Neural crest cell (in vitro differentiated cells): ENCODE results near the gene MBOAT1. TPM values are rescaled to one million over a fixed set of nuclear protein-coding genes. Genes with fewer than 3 reads are reported as not detected.

Experiments
- DNase-seq: peaks from one replicate; pipeline ENCODE4 v3.0.0; 2021; ENCODE audit warnings: low read depth, mixed read lengths, low spot score
- H3K27ac Mint-ChIP-seq: one replicate; pipeline ENCODE4 v1.8.0; 2021; ENCODE audit warnings: mild to moderate bottlenecking, mixed read lengths; ENCODE audit not compliant: unreplicated experiment
- H3K27me3 Mint-ChIP-seq: 2 replicates; pipeline ENCODE4 v1.8.0; 2021; ENCODE audit warnings: low read depth, mild to moderate bottlenecking, mixed read lengths
- H3K36me3 Mint-ChIP-seq: 2 replicates; pipeline ENCODE4 v1.8.0; 2021; ENCODE audit warnings: low read depth, mild to moderate bottlenecking, mixed read lengths
- H3K4me1 Mint-ChIP-seq: 2 replicates; pipeline ENCODE4 v1.8.0; 2021; ENCODE audit warnings: mixed read lengths
- H3K4me3 Mint-ChIP-seq: one replicate; pipeline ENCODE4 v1.8.0; 2021; ENCODE audit warnings: mild to moderate bottlenecking, mixed read lengths
- H3K9me3 Mint-ChIP-seq: 2 replicates; pipeline ENCODE4 v1.8.0; 2021; ENCODE audit warnings: mixed read lengths
- CTCF ChIP-seq: fragments of 200-600 bp; sonication (generic); conservative IDR thresholded peaks from 2 replicates; pipeline ENCODE4 v1.5.0; 2021; ENCODE audit warnings: antibody characterized with exemption, mild to moderate bottlenecking
- total RNA-seq: library from RNA; stranded (reverse); gene quantifications from 2 replicates; pipeline ENCODE4 v1.2.1, GENCODE V29; 2021

The MBOAT1 gene
- total RNA-seq, 1 donor from 2014 or later: 11.4 TPM

GRCh38 chr6:20236909-20237600 lies 24.8 kb upstream of the MBOAT1 start:
- no peak overlapping the region for H3K4me3 Mint-ChIP-seq
- H3K27ac Mint-ChIP-seq: no peak overlapping the region
- no peaks in the 10 kb centered on the region for H3K4me1 Mint-ChIP-seq
- H3K27me3 Mint-ChIP-seq: no peaks in the 10 kb centered on the region
- no peaks in the 10 kb centered on the region for H3K9me3 Mint-ChIP-seq
- no peak for TF ChIP-seq CTCF
- DNase-seq: no peak
- no peaks in the 10 kb centered on the region for H3K36me3 Mint-ChIP-seq

- H3K4me3 Mint-ChIP-seq: no peak overlapping the region
These were observed 24.1 kb upstream of the MBOAT1 start for GRCh38 chr6:20236344-20236743.

GRCh38 chr6:20235041-20235440 lies 22.8 kb upstream of the MBOAT1 start:
- H3K4me3 Mint-ChIP-seq: no peak overlapping the region
- DNase-seq: no peak
- H3K27me3 Mint-ChIP-seq: no peaks in the 10 kb centered on the region
- no peaks in the 10 kb centered on the region for H3K4me1 Mint-ChIP-seq
- no peak overlapping the region for H3K27ac Mint-ChIP-seq
- TF ChIP-seq CTCF: no peak
- no peaks in the 10 kb centered on the region for H3K36me3 Mint-ChIP-seq
- no peaks in the 10 kb centered on the region for H3K9me3 Mint-ChIP-seq

More at GRCh38 chr6:20236344-20236743, 24.1 kb upstream of the MBOAT1 start:
- Mint-ChIP-seq H3K36me3 (no peaks in the 10 kb centered on the region), H3K27ac (no peak overlapping the region), H3K9me3 (no peaks in the 10 kb centered on the region), H3K4me1 (no peaks in the 10 kb centered on the region), H3K27me3 (no peaks in the 10 kb centered on the region)
- DNase-seq: no peak
- TF ChIP-seq CTCF: no peak

GRCh38 chr6:20234136-20234535 lies 21.9 kb upstream of the MBOAT1 start:
- Mint-ChIP-seq H3K36me3 (no peaks in the 10 kb centered on the region), H3K4me3 (no peak overlapping the region), H3K4me1 (no peaks in the 10 kb centered on the region), H3K27ac (no peak overlapping the region), H3K27me3 (no peaks in the 10 kb centered on the region), H3K9me3 (no peaks in the 10 kb centered on the region)
- no peak for DNase-seq
- TF ChIP-seq CTCF: no peak

- DNase-seq: no peak
These were observed 20.9 kb upstream of the MBOAT1 start for GRCh38 chr6:20233007-20233730.

More at GRCh38 chr6:20233007-20233730, 20.9 kb upstream of the MBOAT1 start:
- Mint-ChIP-seq H3K27me3 (no peaks in the 10 kb centered on the region), H3K4me1 (no peaks in the 10 kb centered on the region), H3K36me3 (no peaks in the 10 kb centered on the region), H3K4me3 (no peak overlapping the region), H3K9me3 (no peaks in the 10 kb centered on the region), H3K27ac (no peak overlapping the region)
- no peak for TF ChIP-seq CTCF
